Fibroblast of the aortic adventitia (primary cell): ENCODE results near the gene ARHGEF10L. TPM values are rescaled to one million over a fixed set of nuclear protein-coding genes. Genes with fewer than 3 reads are reported as not detected.

ENCODE experiments used
- DNase-seq: peaks from one replicate; pipeline ENCODE4 v3.0.0-alpha.2; 2010; ENCODE audit warnings: low read depth
- H3K4me3 ChIP-seq: 2 replicates; pipeline ENCODE4 v1.5.1; 2011; ENCODE audit warnings: low read depth, mild to moderate bottlenecking, control low read depth, low read length, moderate library complexity
- CTCF ChIP-seq: IDR thresholded peaks from 2 replicates; pipeline ENCODE4 v1.5.1; 2011; ENCODE audit warnings: mild to moderate bottlenecking, low read length, control low read depth, inconsistent platforms; ENCODE audit not compliant: insufficient read depth
- total RNA-seq: library from RNA; depleted of rRNA; stranded (reverse); fragments of >200 nt; gene quantifications from 2 replicates; pipeline ENCODE4 v1.2.3, GENCODE V29; 2012; ENCODE audit warnings: low replicate concordance

ARHGEF10L gene
- total RNA-seq, 1 donor, result 23.9 TPM

- no peak for DNase-seq
- H3K4me3 ChIP-seq, result no peak overlapping the region
- no peak for TF ChIP-seq CTCF
Measured at GRCh38 chr1:17648457-17649145, 109.1 kb downstream of the ARHGEF10L start.

- no peak for TF ChIP-seq CTCF
- no peak for DNase-seq
- H3K4me3 ChIP-seq, result no peak overlapping the region
Measured at GRCh38 chr1:17649371-17650106, 110.0 kb downstream of the ARHGEF10L start.

GRCh38 chr1:17653276-17653675 lies 113.8 kb downstream of the ARHGEF10L start:
- H3K4me3 ChIP-seq, result no peak overlapping the region
- no peak for TF ChIP-seq CTCF
- DNase-seq, result no peak

GRCh38 chr1:17653728-17654351 lies 114.3 kb downstream of the ARHGEF10L start:
- H3K4me3 ChIP-seq, result no peak overlapping the region
- DNase-seq, result peak; percentile 48
- TF ChIP-seq CTCF, result peak; percentile 85

- no peak for TF ChIP-seq CTCF
- no peak overlapping the region for H3K4me3 ChIP-seq
- DNase-seq, result no peak
Measured at GRCh38 chr1:17654519-17654918, 115.0 kb downstream of the ARHGEF10L start.

GRCh38 chr1:17655169-17655568 lies 115.7 kb downstream of the ARHGEF10L start:
- no peak for TF ChIP-seq CTCF
- no peak for DNase-seq
- no peak overlapping the region for H3K4me3 ChIP-seq
